Gastrocnemius medialis (tissue), 4 donors: ENCODE results near the gene TRIM61. TPM values are rescaled to one million over a fixed set of nuclear protein-coding genes. Genes with fewer than 3 reads are reported as not detected.
"Not testable (repeated sequence)": the region's sequence is repeated elsewhere in the genome, so short reads cannot be mapped to it uniquely, and the experiment has no call there.

Experiments
- ATAC-seq, 2 donors: fragments of 150-250 bp; one replicate each; pipeline ENCODE4 v1.9.1; 2016
- DNase-seq, 2 donors: peaks; one replicate each; pipeline ENCODE4 v3.0.0-alpha.2; 2019
- H3K27ac ChIP-seq, 4 donors: fragments of 200-600 bp; sonication (generic); 1 replicate in 1 of 4; 2 replicates in 3 of 4; pipeline ENCODE4 v1.5.1; 2016 to 2018; ENCODE audit warnings: mild to moderate bottlenecking in 2 of 4, moderate library complexity in 1 of 4
- H3K27me3 ChIP-seq, 3 donors: fragments of 200-600 bp; sonication (generic) in 2 of 3; 1 replicate in 1 of 3; 2 replicates in 2 of 3; pipeline versions ENCODE4 v1.5.1 to v1.6.0; 2016 to 2019; ENCODE audit warnings: mild to moderate bottlenecking in 1 of 3, moderate library complexity in 1 of 3
- H3K36me3 ChIP-seq, 2 donors: fragments of 200-600 bp; sonication (generic) in 1 of 2; one replicate each; pipeline ENCODE4 v1.5.1; 2017 to 2018
- H3K4me1 ChIP-seq, 2 donors: fragments of 200-600 bp; sonication (generic) in 1 of 2; one replicate each; pipeline ENCODE4 v1.5.1; 2016 to 2017; ENCODE audit warnings: mild to moderate bottlenecking in 2 of 2
- H3K4me3 ChIP-seq, 4 donors: fragments of 200-600 bp; sonication (generic) in 3 of 4; 1 replicate in 1 of 4; 2 replicates in 3 of 4; pipeline ENCODE4 v1.5.1; 2016 to 2019; ENCODE audit warnings: mild to moderate bottlenecking in 2 of 4
- H3K9me3 ChIP-seq, 3 donors: fragments of 200-600 bp; sonication (generic) in 2 of 3; 1 replicate in 1 of 3; 2 replicates in 2 of 3; pipeline ENCODE4 v1.5.1; 2016 to 2019
- CTCF ChIP-seq, 5 experiments: fragments of 450-650 bp in 3 of 5; fragments of 200-600 bp in 2 of 5; sonication (generic) in 2 of 5; IDR thresholded peaks in 4 of 5; conservative IDR thresholded peaks in 1 of 5; 1 replicate in 4 of 5; 2 replicates in 1 of 5; pipeline ENCODE4 v1.5.1; 2016 to 2019; ENCODE audit warnings: antibody characterized with exemption in 5 of 5, mild to moderate bottlenecking in 3 of 5, moderate library complexity in 3 of 5
- POLR2A ChIP-seq, 2 donors: fragments of 450-650 bp; IDR thresholded peaks; one replicate each; pipeline ENCODE4 v1.6.1; 2017; ENCODE audit warnings: antibody characterized with exemption in 2 of 2, mild to moderate bottlenecking in 2 of 2, moderate library complexity in 2 of 2
- in situ Hi-C, 4 donors: fragments of 200-750 bp; cut with MboI; loops; one replicate each; pipeline versions ENCODE4 v1.15.0 to v1.8.0; 2017; ENCODE audit warnings: low sequenced_read_pairs in 4 of 4
- intact Hi-C: fragments of 100-400 bp; cut with DNase I; formaldehyde crosslinking; loops from one replicate; pipeline ENCODE4 v1.15.1; 2023; ENCODE audit warnings: low total_unique reads
- total RNA-seq, 4 donors: library from RNA; depleted of rRNA; stranded (reverse); fragments of >200 nt; gene quantifications; one replicate each; pipeline versions ENCODE4 v1.1.0 to v1.2.3, GENCODE V29; 2016

The TRIM61 gene
- total RNA-seq, 4 donors from 2014 or later, result 0.46 TPM; not detected in 3

- DNase-seq, result no peak
- no peak for ATAC-seq
- H3K27ac ChIP-seq, result no peak overlapping the region
- no peaks in the 10 kb centered on the region for H3K9me3 ChIP-seq
- intact Hi-C loops, result no loop called here
- no peaks in the 10 kb centered on the region for H3K36me3 ChIP-seq
- H3K4me3 ChIP-seq, result no peak overlapping the region
- TF ChIP-seq POLR2A (IDR thresholded peaks at IDR 0.05), result no peak
- no peak for TF ChIP-seq CTCF (IDR thresholded peaks at IDR 0.05 in 4 of 5, conservative IDR thresholded peaks at IDR 0.05 in 1 of 5)
- no peaks in the 10 kb centered on the region for H3K27me3 ChIP-seq
- in situ Hi-C loops, result no loop called here
- H3K4me1 ChIP-seq, result no peaks in the 10 kb centered on the region
These were observed 42.1 kb downstream of the TRIM61 start for GRCh38 chr4:164935363-164935762.

GRCh38 chr4:164933244-164933643, 44.2 kb downstream of the TRIM61 start:
- no peak for ATAC-seq
- in situ Hi-C loops, result no loop called here
- TF ChIP-seq POLR2A (IDR thresholded peaks at IDR 0.05), result no peak
- no peak for TF ChIP-seq CTCF (IDR thresholded peaks at IDR 0.05 in 4 of 5, conservative IDR thresholded peaks at IDR 0.05 in 1 of 5)

GRCh38 chr4:164931551-164932324, 45.7 kb downstream of the TRIM61 start:
- Histone ChIP-seq H3K36me3 (no peaks in the 10 kb centered on the region), H3K4me1 (no peaks in the 10 kb centered on the region), H3K27me3 (no peaks in the 10 kb centered on the region), H3K4me3 (no peak overlapping the region), H3K27ac (no peak overlapping the region), H3K9me3 (no peaks in the 10 kb centered on the region)
- intact Hi-C loops (no loop called here), in situ Hi-C loops (no loop called here)
- ATAC-seq, result no peak
- TF ChIP-seq CTCF (IDR thresholded peaks at IDR 0.05 in 4 of 5, conservative IDR thresholded peaks at IDR 0.05 in 1 of 5), result no peak
- TF ChIP-seq POLR2A (IDR thresholded peaks at IDR 0.05), result no peak
- DNase-seq, result no peak

More at GRCh38 chr4:164933244-164933643, 44.2 kb downstream of the TRIM61 start:
- intact Hi-C loops, result no loop called here
- DNase-seq, result no peak
- Histone ChIP-seq H3K9me3 (no peaks in the 10 kb centered on the region), H3K36me3 (no peaks in the 10 kb centered on the region), H3K27ac (no peak overlapping the region), H3K4me3 (no peak overlapping the region), H3K27me3 (no peaks in the 10 kb centered on the region), H3K4me1 (no peaks in the 10 kb centered on the region)

- no peaks in the 10 kb centered on the region for H3K36me3 ChIP-seq
- no peaks in the 10 kb centered on the region for H3K27me3 ChIP-seq
- no peaks in the 10 kb centered on the region for H3K9me3 ChIP-seq
- DNase-seq (no peak), ATAC-seq (no peak)
- H3K4me3 ChIP-seq, result no peak overlapping the region
- no peak overlapping the region for H3K27ac ChIP-seq
- no peaks in the 10 kb centered on the region for H3K4me1 ChIP-seq
- in situ Hi-C loops (no loop called here), intact Hi-C loops (no loop called here)
- TF ChIP-seq CTCF (IDR thresholded peaks at IDR 0.05 in 4 of 5, conservative IDR thresholded peaks at IDR 0.05 in 1 of 5), result no peak
- no peak for TF ChIP-seq POLR2A (IDR thresholded peaks at IDR 0.05)
These were observed 46.8 kb downstream of the TRIM61 start for GRCh38 chr4:164930647-164931046.

GRCh38 chr4:164927101-164927500, 50.4 kb downstream of the TRIM61 start:
- H3K9me3 ChIP-seq, H3K27ac ChIP-seq, DNase-seq, intact Hi-C loops, H3K4me3 ChIP-seq, H3K4me1 ChIP-seq, ATAC-seq, H3K36me3 ChIP-seq, in situ Hi-C loops, H3K27me3 ChIP-seq: not testable (repeated sequence)
